ENCODE results near the gene PCNT. TPM values are rescaled to one million over a fixed set of nuclear protein-coding genes. Genes with fewer than 3 reads are reported as not detected.

PCNT gene
- total and polyA plus RNA-seq, 9 of the 15 experiments (the other 6 are each of a cell fraction or from before 2014, with no cell fraction given) = 9.1 to 53.5 (median 31.3) TPM

- TF ChIP-seq HMGN3 (IDR thresholded peaks at IDR 0.05; ENCODE audit: borderline replicate concordance, extremely low read depth, insufficient read length, low read depth, low read length) = no peak
- TF ChIP-seq MCM7 (IDR thresholded peaks at IDR 0.05) = no peak
- peak; percentile 64 for TF ChIP-seq CHD1 (IDR thresholded peaks at IDR 0.05; ENCODE audit: low read length)
- TF ChIP-seq ZNF445 (CRISPR knock-in tag; IDR thresholded peaks at IDR 0.05; ENCODE audit: low read depth) = no peak
- TF ChIP-seq ZNF224 (CRISPR knock-in tag; IDR thresholded peaks at IDR 0.05) = no peak
- no peak for TF ChIP-seq ZNF668 (CRISPR knock-in tag; IDR thresholded peaks at IDR 0.05)
- no peak for TF ChIP-seq BRD9 (IDR thresholded peaks at IDR 0.05; ENCODE audit: low read depth, partially characterized antibody)
- no peak for TF ChIP-seq CREB3L1 (IDR thresholded peaks at IDR 0.05; ENCODE audit: borderline replicate concordance, low read depth)
- TF ChIP-seq ETS1 (conservative IDR thresholded peaks at IDR 0.05; ENCODE audit: control insufficient read depth, low read depth, low read length) = 0 out of 2 replicates have a peak, but pooled peaks have one; percentile 50
- 0 out of 2 replicates have a peak, but pooled peaks have one; percentile 69 for TF ChIP-seq RREB1 (CRISPR knock-in tag; IDR thresholded peaks at IDR 0.05)
- TF ChIP-seq MYNN (IDR thresholded peaks at IDR 0.05) = no peak
- TF ChIP-seq MYNN (CRISPR knock-in tag; IDR thresholded peaks at IDR 0.05) = no peak
- TF ChIP-seq TEAD4 (IDR thresholded peaks at IDR 0.05; ENCODE audit: low read length) = no peak
- TF ChIP-seq TEAD4 (CRISPR knock-in tag; IDR thresholded peaks at IDR 0.05; ENCODE audit: borderline replicate concordance) = no peak
- no peak for TF ChIP-seq ZFP36 (IDR thresholded peaks at IDR 0.05; ENCODE audit: low read depth, low read length, partially characterized antibody)
- TF ChIP-seq ZNF175 (CRISPR knock-in tag; IDR thresholded peaks at IDR 0.05; ENCODE audit: low read depth) = peak; percentile 55; the same call in 1 of the 2 replicates
- no peak for TF ChIP-seq PCBP1 (IDR thresholded peaks at IDR 0.05; ENCODE audit: low read depth, low read length, poor library complexity, severe bottlenecking)
- no peak for TF ChIP-seq NFXL1 (CRISPR knock-in tag; IDR thresholded peaks at IDR 0.05)
Measured at GRCh38 chr21:46459024-46459355, 135.0 kb downstream of the PCNT start (continued).
